Astrocyte of the hippocampus (primary cell): ENCODE data around the gene FEZF1.
A peak's percentile ranks its signal among the peaks of the same experiment; 100 is the strongest.
"Not testable (repeated sequence)": the region's sequence is repeated elsewhere in the genome, so short reads cannot be mapped to it uniquely, and the experiment has no call there.

Source experiments
- DNase-seq: peaks from one replicate; pipeline ENCODE4 v3.0.0; 2011; ENCODE audit warnings: low read depth, low spot score

FEZF1 gene

DNA sequence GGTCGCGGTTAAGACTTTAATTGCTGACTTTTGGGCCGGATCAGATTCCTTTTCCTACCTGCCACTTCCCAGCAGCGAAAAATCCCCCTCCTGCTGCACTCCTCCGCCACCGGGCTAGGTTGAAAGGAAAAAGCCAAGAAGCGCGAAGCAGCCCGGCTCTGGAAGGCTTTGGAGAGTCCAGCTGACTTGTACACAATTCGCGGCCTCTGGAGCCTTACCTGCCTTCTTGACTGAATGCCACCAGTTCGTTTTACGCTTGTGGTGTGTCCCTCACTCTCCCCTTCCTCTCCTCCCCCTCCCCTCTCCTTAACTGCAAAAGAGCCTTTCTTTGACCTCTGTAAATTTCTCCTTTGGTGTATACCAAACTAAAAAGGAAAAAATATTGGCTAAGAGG, 2.7 kb upstream of the FEZF1 start:
- peak; percentile 18 for DNase-seq

DNA sequence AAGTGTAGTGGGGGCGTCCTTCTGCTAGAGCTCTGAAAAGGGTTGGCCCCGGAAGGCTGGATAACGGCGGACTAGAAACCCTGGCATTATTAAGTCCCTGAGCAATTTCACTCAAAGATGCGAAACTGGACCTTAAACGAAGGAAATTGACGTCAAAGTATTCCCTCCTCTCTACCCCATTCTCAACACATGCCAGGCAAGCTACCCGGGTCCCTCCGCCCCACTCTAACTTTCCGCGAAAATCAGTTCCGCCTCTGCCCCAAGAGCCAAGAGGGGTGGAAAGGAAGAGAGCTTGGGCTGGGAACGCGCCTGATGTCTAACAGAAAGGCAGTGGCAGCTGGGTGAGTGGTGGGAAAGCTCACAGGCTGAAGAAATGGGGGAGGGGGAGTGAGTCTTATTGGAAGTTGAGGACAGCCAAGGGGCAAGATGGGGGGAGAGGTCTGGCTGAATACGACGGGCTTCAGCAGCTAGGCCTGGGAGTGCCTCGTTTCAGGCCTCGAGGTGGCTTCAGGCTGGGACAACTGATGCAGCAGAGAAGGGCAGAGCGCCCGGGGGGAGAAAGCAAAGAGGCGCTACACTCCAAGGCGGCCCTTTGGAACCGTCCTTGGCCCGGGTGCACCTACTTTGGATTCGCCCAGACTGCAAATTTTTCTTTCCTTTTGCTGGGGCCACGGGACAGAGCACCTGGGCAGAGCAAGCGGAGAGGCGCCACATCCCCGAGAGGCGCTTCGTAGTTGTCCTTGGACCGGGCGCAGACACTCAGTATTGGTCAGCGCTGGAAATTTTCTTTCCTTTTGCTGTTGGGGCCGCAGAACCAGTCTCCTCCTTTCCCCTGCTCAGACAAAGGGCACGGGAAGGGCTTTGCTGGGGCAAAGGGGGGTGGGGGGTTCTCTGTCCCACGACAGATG, 2.0 kb upstream of the FEZF1 start:
- peak; percentile 31 for DNase-seq

DNA sequence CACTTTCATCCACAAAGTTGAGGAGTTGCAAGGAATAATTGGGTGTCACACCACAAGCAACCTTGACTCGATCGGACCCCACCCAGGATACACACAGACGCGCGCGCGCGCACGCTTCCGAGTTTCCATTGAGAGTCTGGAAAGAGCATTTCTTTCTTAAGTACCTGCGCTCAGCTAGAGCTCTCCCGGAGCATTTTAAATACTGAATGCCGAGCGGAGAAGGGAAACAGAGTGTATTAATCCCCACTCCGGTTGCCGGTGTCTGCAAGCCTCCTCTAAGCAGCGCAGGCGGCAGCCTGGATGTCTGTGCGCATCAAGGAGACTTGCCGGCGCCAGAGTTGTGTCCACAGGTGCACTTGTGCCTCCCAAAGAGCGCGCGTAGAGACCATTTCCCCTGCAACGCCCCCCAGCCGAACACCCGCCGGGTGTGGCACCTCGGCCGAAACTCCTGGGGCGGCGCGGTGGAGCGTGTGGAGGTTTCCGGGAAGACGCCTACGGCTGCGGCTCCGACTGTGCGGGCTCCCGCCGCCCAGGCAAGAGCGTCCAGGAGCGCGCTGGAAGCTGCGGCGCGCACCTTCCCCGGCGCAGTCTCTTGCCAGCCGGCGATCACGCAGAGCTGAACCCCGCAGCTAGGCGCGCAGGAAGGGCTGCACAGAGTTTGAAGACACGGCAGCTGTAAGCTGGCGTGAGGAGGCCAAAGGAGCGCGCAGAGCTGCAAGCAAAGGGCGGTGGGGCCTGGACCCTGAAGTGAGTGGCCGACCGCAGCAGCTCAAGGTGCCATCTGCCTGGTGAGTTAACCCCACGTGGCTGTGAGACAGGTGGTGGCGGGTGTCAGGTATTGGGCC, 1.1 kb upstream of the FEZF1 start:
- DNase-seq = peak; percentile 40

DNA sequence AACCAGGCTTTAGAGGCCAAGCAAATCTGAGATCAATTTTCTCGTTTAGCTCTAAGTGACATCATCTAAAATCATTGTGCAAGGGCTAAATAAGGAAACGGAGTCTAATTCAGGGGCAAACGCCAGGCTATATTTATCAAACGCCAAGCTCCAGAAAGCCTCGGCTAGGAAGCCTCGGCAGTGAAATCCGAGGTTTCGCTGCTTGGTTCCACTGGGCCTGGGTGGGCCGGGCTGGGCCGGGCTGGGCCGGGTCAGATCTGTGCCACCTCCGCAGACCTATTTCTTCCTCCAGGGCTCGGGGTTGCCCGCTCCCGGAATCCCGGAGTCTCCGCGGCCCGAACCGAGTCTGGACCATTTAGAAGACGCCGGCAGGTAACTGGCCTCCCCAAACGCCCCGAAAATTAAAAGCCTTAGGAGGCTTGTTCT, 459 bp upstream of the FEZF1 start:
- no peak for DNase-seq

DNA sequence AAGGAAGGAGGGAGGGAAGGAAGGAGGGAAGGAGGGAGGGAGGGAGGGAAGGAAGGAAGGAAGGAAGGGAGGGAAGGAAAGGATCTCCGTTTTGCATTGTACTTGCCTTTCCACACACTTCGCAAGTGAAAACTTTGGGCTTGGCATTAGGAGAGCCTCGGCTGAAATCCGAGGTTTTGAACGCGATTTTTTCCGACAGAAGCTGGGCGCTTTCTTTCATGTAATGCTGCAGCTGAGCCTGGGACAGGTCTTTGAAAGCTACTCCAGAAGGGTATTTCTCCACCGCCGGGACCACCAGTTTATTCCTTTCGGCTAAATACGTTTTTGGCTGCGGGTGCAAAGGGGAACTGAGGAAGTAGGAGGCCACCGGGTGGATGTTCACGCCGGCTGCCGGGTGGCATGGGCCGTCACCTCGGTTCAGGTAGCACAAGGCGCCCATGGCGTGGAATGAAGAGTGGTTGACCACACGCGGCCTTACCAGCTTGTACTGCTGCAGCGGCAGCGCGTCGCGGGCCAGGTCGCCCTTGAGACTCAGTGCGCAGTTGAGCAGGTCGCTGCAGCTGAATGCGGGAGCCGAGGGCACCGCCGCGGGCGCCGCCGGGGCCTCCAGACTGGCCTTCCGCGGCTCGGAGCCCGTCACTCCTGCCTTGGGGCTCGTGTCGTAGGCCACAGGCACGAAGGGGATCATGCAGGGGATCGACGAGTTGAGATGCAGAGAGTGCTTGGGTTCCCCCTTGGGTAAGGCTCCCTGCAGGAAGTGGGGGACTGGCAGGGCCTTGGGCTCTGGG, 825 bp downstream of the FEZF1 start:
- DNase-seq = peak; percentile 30

DNA sequence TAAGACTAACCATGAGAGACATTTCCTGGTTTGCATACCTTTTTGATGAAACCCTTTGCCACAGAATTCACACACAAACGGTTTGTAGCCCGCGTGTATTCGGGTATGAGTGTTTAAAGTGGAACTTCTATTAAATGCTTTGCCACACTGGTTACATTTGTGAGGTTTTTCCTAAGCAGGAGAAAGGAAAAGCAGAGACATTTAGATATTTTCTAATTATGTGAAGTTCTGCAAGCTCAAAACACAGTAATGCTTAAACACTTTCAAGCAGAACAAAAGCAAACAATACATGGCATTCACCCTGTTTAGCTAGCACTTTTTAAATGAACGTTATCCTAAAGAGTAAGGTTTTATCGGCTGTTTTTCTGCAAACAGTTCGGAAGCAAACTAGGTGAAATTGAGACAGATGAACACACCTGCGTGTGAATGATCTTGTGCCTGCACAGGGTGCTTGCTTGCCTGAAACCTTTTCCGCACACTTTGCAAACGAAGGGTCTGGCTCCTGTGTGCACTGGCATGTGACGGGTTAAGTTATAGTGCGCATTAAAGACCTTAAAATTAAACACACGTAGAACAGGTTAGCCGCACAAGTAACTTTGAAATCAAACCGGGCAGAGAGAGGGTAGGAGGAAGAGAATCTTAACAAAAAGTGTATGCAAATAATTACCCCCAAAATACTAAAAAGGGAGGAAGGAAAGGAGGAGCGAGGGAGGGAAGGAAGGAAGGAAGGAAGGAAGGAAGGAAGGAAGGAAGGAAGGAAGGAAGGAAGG, 1.6 kb downstream of the FEZF1 start:
- peak; percentile 11 for DNase-seq

DNA sequence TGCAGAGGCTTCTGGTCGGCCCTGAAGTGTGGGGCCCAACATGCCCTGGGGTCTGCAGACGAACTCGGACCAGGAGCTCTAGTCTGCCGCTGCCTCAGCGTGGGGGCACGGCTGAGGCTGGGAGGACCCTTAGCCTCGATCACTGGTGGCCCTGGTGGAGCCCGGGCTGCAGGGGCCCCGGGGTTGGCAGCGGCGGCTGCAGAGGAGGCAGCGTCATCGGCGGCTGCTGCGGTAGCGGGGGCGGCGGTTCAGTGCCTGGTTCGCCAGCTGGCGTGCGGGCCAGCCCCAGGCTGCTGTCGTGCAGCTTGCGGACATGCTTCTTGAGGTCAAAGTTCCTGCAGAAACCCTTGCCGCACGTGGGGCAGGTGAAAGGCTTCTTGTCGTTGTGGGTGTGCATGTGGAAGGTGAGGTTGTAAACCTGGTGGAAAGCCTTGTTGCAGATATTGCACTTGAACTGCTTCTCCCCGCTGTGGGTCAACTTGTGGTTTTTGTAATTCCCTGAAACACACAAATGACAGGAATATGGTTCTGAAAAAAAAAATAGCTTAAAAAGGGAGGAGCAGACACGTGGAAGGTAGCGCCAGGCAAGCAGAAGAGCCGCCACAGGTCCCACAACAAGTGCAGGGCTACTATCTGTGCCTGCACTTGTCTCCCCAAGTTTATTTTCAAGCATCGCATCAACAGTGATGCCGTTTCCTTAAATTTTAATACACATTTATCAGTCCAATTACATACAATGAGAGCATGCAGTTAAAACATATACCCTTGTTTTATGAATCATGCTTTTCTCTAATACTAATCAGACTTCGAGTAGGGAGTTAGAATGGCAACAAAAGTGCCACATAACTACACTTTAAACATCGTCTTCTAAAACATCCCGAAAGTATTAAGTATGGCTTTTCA, 2.4 kb downstream of the FEZF1 start:
- peak; percentile 12 for DNase-seq

DNA sequence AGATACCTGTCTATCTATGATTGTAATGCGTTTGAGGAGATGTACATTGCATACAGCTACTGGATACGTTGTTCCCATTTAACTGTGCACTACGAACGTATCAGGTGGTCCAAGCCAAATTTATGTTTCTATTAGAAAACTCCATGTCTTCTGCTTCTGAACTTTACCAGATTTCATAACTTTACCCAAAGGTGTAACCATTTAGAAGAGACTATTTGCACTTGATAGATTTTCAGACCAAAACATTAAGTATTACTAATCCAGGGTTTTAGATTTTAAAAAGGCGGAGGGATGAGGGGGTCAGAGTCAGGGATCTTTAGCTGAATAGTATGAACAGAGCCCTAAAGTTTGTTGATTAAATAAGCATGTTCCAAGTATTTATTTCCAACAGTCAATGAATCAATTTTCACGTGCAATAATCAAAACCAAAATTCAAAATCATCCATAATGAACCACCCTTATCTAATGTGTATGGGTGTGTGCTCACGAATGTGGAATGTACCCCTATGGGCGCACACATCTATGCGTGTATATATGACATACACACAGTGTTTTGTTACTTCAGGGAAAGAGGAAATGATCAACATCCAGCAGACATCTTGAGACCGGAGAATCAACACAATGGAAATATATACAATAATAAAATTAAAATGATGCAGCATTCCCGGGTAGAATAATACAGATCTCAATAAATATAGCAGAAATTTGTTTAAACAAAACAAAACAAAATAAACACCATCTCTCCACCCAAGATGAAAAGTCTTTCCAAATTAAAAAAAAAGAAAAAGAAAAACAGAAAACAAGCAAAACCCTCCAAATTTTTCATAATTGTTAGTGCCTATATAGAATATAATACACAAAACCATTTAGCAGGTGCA, 3.4 kb downstream of the FEZF1 start:
- no peak for DNase-seq

DNA sequence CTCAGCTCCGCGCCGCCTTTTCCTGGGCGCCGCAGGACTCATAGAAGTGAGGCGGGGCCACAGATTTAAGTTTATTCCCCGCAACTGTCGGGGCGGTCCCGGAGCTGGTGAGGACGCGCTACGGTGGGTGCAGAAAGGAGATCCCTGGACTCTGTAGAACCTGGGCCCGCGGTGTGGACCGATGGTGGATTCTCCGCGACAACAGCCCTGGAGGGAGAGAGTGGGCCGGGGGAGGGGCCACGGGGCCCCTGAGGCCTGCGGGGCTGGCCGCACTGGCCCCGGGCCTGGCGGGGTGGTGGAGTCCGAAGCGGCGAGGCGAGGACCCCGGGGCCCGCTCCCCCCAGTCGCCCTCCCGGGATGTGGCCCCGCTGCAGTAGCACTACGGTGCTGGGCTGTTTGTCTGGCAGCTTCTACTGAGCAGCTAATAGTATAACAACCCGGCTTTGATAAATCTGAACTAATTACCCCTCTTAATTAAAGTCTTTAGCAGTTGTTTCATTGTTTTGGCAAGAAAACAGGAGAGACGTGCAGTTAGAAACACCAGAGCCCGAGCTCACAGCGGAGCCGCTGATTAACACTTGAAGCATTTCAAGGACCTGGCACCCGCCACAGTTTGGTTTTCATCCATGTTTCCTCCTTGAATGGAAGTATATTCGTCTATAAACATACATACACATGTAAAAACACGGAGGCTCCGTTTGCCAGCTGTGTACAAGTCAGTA, 4.2 kb downstream of the FEZF1 start:
- DNase-seq = peak; percentile 75

DNA sequence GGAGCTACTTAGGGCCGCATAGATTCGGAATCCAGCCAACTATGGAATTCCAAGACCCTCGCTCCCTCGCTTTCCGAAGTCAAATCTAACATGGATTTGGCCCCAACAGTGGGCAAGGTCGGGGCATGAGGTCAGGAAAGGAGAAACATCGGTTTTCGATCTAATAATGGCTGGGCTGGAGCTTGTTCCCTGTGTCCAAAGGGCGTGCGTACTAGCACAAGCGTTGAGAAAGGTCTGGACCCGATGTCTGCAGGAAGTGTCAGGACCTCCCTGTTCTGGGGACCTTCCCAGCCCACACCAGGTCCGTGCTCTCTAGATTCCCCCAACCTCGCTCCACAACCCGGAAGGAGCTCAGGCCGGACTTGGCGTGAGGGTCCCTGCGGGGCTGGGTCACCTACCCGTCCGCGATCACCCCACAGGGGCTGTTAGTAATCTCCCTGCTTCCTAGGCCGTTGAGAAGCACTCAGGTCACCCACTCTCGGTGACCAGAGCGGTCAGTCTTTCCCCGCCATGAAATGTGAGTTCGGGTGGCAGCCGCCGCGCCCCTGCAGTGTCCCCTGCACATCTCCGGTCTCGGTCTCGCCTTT, 4.8 kb downstream of the FEZF1 start:
- DNase-seq = peak; percentile 12

DNA sequence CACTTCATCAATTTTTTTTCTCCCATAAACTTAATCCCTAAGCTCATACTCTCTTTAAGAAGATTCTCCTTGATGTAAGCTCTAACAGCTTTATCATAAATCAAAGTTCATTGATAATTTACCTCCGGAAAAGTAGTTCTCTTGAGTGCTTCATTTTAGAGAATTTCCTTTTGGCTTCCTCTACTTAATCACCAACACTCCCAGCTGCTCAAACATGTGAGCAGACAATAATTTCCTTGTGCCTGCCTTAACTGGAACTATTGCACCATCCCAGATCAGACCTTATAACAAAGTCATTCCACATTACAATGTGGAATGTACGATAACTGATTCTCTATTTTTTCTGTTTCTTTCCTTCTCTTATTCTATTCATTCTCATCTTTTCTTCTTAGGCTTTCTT, 5.9 kb downstream of the FEZF1 start:
- no peak for DNase-seq

DNA sequence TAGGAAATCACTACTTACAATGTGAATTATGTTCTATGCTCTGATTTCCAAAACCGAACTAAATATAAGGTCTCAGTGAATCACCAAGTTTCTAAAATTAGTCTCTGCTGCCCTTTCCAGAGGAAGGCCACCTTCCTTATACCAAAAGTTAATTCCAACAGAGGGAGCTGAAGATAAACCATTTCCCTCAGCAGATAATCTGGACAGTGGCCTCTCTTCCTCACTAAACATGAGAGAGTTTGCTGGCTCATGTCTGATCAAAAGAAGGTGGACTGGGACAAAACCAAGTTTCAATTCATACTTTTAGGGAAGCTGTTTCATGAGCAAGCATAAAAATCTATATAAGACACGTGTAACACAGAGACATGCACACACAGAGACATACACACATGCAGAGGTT, 6.4 kb downstream of the FEZF1 start:
- no peak for DNase-seq

DNA sequence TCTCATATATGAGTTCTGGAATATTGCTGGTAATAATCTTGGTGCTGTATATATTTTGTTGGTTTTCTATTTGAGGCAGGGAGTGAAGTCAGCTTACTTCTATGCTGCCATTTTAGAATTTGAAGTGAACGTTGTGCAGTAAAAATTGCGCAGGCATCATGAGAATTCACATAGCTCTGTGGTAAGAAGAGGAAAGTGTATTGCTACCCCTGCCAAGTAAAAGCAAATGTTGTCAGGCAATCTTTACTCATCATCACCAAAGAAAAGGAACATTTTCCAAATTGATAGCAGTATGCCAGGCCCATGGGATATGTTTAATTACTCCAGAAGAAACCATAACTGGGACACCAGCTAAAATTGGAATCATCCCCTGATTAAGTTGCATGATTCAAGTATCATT, 13.4 kb downstream of the FEZF1 start:
- no peak for DNase-seq

DNA sequence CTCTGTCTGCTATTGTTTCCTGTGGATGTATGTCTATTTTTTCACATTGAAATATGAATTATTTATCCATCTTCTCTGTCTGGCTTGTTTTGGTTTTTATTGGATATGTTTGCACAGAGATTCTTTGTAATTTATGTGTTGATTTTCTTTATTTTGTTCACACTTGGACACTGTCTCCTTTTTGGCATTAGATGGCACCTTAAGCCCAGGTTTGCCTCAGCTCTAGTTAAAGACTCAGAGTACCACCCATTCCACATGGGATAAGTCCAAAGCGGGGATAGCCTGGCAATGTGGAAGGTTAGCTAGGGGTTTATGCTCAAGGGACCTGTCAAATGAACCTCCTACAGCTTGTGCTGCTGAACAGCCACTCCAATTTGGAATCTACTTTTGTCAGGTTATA, 14.1 kb downstream of the FEZF1 start:
- no peak for DNase-seq

DNA sequence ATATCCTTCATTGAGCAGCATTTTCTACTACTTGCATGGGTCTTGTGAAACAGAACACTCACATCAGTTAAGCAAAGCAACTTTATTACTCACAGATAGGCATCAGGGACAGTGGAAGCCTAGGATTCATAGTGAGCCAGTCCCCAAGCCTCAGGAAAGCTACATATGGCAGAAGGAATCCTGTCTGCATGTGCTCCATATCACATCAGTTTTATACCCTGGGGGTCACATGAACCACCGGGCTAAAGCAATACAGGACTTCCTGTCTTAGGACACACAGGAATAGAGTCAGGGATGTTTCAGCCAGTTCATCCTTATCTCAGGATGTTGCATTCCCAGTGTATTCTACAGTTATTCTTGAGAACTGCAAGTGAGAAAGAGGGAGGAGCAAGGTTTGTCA, 15.1 kb downstream of the FEZF1 start:
- DNase-seq = no peak

DNA sequence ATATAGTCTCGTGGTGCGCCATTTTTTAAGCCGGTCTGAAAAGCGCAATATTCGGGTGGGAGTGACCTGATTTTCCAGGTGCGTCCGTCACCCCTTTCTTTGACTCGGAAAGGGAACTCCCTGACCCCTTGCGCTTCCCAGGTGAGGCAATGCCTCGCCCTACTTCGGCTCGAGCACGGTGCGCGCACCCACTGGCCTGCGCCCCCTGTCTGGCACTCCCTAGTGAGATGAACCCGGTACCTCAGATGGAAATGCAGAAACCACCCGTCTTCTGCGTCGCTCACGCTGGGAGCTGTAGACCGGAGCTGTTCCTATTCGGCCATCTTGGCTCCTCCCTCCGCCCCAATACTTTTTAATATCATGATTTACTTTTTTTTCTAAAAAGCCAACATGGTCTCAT, 19.9 kb downstream of the FEZF1 start:
- DNase-seq = not testable (repeated sequence)

DNA sequence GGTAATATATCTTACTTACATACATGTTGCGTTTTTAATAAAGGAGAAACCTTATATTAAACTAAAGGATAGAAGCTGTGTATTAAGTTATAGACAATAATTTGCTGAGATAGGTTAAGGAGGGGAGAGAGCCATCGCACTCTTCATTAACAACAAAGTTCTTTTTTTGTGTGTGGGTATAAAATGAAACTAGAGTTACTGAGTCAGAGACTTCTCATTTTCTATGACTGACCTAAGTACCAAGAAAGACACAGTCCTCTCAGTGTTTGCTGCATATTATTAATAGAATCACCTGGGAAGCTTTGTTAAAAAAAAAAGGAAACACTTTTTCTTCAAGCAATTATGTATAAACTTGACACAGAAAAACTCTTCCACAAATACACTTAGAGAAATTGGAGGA, 31.4 kb downstream of the FEZF1 start:
- DNase-seq = no peak

DNA sequence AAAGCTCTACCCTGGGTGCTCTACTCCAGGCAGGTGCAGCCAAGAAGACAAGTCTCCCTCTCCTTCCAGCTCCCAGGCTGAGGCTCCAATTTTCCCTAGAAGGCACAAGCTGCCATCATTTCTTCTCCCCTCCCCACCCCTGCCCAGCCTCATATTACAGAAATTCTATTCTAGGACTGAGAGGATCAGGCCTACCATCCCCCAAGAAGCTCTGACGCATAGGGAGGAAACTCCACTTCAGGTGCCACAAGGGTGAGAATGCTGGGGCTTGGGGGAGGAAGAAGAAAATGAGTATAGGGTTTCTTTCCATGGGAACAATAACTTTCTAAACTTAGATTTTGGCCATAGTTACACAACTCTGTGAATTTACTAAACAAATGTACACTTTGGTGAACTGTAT, 35.3 kb downstream of the FEZF1 start:
- DNase-seq = no peak
